HEK293T (cell line): ENCODE measurements around the gene LNP1.

Experiments
- BHLHE40 ChIP-seq: fragments of 450-650 bp; IDR thresholded peaks from 2 replicates; pipeline ENCODE4 v1.6.1; 2016; ENCODE audit warnings: mild to moderate bottlenecking, moderate library complexity, borderline replicate concordance
- ELF4 ChIP-seq: fragments of 450-650 bp; IDR thresholded peaks from 2 replicates; pipeline ENCODE4 v1.6.1; 2017; ENCODE audit warnings: antibody characterized with exemption
- FOXM1 ChIP-seq: fragments of 450-650 bp; IDR thresholded peaks from 2 replicates; pipeline ENCODE4 v1.6.1; 2017; ENCODE audit warnings: mild to moderate bottlenecking, borderline replicate concordance
- LEF1 ChIP-seq: fragments of 450-650 bp; IDR thresholded peaks from 2 replicates; pipeline ENCODE4 v1.6.1; 2017; ENCODE audit warnings: mild to moderate bottlenecking, borderline replicate concordance
- NFRKB ChIP-seq: fragments of 450-650 bp; IDR thresholded peaks from 2 replicates; pipeline ENCODE4 v1.6.1; 2016; ENCODE audit warnings: mild to moderate bottlenecking, moderate library complexity
- SUZ12 ChIP-seq: fragments of 450-650 bp; IDR thresholded peaks from 2 replicates; pipeline ENCODE4 v1.6.1; 2016; ENCODE audit warnings: mild to moderate bottlenecking
- ZNF384 ChIP-seq: fragments of 450-650 bp; IDR thresholded peaks from 2 replicates; pipeline ENCODE4 v1.6.1; 2016

GRCh38 chr3:100458814-100459213 lies 57.5 kb downstream of the LNP1 start:
- TF ChIP-seq LEF1 (no peak), BHLHE40 (no peak), ZNF384 (no peak), FOXM1 (no peak), ELF4 (no peak), NFRKB (no peak), SUZ12 (no peak)
